ENCODE data around the gene PLBD2.

PLBD2 gene

DNA sequence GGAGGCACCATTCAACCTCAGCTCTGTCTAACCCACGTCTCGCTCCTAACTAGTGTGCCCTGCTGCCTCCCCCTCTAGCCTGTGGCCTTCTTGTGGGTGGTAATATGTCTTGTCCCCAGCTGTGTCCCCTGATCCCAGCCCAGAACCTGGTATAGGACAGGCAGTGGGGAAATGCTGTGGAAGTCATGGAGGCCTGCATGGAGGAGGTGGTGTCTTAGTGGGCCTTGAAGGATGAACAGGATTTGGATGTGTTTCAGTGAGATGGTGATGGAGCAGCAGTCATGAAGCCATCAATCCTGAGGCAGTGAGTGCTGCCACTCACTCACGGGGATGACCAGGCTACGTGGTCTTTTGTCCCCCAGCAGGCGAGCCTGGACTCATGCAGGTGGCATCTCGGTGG, 13.4 kb downstream of the PLBD2 start:
- no peak for DNase-seq

DNA sequence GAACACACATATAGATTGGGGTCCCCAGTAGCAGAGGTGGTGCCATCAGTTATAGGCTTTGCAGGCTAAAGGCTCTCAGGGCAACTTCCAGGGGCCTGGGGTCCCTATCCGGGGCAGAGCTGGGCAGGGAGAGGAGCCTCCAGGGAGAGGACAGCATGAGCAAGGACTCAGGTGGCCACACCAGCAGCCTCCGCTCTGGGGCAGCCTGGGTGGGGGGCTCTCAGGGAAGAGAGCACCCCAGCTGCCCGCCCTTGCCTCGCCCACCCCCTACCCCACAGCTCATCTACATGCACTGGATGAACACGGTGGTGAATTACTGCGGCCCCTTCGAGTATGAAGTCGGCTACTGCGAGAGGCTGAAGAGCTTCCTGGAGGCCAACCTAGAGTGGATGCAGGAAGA, 14.0 kb downstream of the PLBD2 start:
- DNase-seq, result no peak

GRCh38 chr12:113373440-113373839, 15.1 kb downstream of the PLBD2 start:
- no peak for DNase-seq

GRCh38 chr12:113373969-113374368, 15.6 kb downstream of the PLBD2 start:
- no peak for DNase-seq

DNA sequence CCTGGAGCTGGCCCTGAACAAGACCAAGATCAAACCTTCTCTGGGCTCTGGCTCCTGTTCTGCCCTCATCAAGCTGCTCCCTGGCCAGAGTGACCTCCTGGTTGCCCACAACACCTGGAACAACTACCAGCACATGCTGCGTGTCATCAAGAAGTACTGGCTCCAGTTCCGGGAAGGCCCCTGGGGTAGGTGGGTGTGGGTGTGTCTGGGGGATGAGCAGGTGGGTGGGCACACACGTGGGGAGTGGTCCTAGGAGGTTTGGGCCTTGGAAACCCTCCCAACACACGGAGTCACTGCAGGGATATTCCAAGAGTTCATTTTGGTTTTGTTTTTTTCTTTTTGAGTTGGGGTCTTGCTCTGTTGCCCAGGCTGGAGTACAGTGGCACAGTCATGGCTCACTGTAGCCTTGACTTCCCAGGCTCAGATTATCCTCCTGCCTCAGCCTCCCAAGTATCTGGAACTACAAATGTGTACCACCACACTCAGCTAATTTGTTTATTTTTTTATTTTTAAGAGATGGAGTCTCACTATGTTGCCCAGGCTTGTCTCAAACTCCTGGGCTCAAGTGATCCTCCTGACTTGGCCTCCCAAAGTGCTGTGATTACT, 16.5 kb downstream of the PLBD2 start:
- DNase-seq, result no peak

DNA sequence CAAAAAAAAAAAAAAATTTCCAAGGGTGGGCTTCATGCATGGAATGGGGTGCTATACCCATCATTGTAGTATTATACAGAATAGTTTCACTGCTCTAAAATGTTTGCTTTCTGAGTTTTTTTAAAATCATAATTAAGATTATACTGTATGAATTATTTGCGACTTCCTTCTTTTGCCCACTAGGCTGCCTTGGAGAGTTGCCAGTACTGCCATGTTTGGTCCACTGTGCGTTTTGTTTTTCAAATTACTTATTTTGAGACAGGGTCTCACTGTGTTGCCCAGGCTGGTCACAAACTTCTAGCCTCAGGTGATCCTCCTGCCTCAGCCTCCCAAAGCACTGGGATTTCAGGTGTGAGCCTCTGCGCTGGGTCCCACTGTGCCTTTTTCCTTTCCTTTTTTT, 19.9 kb downstream of the PLBD2 start:
- no peak for DNase-seq

- no peak for DNase-seq
These were observed 22.8 kb downstream of the PLBD2 start for GRCh38 chr12:113381220-113381619.

DNA sequence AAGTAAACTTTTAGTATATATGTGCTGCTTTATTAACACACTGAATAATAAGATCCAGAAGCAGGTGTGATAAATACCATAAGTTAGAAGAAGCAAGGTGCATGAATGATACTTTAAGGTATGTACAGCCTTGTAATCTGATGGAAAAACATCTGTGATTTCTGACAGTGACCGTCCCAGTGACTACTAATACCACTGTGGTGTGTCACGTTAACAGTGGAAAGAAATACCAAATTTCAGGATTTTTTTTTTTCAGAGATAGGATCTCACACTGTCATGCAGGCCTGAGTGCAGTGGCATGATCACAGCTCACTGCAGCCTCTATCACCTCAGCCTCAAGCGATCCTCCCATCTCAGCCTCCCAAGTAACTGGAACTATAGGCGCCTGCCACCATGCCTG, 23.8 kb downstream of the PLBD2 start:
- DNase-seq, result no peak

DNA sequence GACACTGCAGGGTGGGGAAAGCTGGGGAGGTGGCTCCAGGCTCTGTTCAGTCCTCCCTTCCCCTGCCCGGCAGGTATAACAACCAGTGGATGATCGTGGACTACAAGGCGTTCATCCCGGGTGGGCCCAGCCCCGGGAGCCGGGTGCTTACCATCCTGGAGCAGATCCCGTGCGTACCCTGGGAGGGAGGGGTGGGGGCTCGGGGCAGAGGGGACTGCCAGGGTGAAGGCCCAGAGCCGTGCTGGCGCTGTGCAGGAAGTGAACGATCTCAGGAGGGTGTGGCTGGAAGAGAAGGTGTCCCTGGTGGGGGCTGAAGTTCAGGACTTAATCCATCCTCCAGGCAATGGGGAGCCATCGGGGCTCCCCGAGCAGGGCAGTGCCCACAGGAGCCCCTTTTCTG, 26.4 kb downstream of the PLBD2 start:
- no peak for DNase-seq

DNA sequence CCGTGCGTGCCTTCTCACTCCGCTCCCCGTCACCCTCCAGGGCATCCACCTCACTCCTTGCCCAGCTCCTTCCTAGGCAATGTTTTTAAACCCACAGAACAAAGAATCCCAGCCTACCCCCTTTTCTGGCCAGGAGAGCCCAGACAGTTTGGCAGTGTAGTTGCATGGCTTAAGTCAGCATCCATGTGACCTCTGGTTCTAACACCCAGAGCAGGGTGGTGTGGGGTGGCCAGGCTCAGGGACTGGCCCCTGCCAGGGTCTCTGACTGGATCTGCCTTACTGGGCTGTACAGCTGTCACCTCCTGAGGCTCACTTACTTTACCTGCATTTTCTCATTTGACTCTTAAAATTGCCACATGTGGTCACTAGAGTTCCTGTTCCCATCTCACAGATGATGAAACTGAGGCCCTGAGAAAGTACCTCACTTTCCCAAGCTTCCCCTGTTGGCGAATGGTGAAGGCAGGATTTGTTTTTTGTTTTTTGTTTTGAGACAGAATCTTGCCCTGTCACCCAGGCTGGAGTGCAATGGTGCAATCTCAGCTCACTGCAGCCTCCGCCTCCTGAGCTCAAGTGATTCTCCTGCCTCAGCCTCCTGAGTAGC, 27.0 kb downstream of the PLBD2 start:
- DNase-seq, result no peak

GRCh38 chr12:113386866-113387566, 28.6 kb downstream of the PLBD2 start:
- DNase-seq, result no peak

DNA sequence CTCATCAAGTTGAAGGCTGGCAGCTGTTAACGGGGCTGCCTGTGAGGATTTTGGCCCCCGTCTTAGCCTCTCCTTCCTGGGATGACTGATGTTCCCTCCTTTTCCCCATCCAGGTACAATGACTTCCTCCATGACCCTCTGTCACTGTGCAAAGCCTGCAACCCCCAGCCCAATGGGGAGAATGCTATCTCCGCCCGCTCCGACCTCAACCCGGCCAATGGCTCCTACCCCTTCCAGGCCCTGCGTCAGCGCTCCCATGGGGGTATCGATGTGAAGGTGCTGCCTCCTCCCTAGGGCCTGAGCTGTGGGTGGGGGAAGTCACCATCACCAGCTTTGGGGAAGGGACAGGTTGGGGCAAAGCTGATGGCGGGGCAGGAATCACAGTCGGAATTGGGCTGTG, 29.2 kb downstream of the PLBD2 start:
- no peak for DNase-seq

DNA sequence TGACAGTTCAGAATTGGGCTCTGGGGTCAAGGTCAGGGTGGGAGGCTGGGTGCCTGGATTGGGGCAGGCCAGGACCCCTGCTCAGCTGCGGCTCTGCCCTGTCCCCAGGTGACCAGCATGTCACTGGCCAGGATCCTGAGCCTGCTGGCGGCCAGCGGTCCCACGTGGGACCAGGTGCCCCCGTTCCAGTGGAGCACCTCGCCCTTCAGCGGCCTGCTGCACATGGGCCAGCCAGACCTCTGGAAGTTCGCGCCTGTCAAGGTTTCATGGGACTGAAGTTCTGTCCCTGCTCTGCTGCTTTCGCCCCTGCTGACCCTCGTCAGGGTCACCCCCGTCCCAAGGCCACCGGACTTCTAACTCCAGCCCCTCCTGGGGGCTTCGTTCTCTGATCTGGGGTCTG, 30.0 kb downstream of the PLBD2 start:
- DNase-seq, result no peak

GRCh38 chr12:113390064-113391043, 32.0 kb downstream of the PLBD2 start:
- DNase-seq, result no peak

DNA sequence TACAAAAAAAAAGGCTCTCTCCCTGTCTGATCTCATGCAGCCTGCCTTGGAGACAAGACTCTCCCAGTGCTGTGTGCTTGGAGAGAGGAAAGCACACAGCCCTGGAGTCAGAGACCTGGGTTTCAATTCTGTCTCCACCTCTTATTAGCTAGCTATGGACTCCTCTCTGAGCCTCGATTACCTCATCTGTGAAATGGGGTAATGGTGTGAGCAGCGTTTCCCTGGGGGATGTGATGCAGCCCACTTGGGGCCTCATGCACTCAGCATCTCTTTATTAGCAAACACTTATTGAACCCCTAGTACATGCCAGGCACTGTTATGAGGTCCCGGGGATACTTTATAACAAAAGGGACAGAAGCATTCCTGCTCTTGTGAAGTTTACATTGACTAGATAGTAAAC, 32.8 kb downstream of the PLBD2 start:
- DNase-seq, result no peak

DNA sequence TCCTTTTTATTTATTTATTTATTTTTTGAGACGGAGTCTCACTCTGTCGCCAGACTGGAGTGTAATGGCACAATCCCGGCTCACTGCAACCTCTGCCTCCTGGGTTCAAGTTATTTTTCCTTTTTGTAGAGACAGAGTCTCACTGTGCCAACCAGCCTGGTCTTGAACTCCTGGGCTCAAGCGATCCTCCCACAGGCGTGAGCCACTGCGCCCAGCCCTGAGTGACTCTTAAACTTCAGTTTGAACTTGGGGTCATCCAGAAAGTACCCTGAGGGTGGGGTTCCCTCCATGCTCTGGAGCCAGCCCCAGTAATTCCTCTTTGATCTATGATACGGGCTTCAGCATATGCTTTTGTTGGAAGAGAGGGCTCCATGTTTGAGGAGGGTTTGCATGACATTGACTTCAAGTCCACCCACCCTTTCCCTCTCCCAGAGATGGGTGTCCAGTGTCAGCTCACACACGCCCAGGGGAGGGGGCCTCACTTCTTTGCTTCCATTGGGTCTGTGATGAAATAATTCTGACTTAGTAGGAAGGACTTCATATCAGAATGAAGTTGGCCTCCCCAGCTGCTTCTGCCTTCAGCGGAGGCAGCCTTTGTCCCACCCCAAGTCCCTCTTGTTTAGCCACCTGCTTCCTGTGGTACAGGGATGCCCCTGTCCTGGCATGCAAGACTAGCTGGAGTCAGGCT, 33.4 kb downstream of the PLBD2 start:
- no peak for DNase-seq

DNA sequence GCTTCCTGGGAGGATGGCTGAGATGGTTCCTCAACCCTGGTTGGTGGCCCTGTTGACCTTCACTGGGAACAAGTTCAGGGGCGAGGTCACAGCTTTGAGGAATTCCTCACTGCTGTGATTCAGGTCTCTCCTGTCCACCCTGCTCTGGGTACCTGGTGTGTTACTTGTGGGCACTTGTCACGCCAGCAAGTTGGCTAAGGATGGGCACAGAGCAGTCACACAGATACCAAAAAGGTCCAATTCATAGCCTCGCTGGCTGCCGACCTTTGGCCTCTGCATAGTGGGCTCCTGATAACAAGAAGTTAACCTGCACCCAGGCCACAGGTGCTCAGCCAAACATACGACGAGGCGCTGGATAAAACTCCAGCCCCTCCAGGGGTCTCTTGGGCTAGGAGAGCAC, 34.1 kb downstream of the PLBD2 start:
- DNase-seq, result no peak

DNA sequence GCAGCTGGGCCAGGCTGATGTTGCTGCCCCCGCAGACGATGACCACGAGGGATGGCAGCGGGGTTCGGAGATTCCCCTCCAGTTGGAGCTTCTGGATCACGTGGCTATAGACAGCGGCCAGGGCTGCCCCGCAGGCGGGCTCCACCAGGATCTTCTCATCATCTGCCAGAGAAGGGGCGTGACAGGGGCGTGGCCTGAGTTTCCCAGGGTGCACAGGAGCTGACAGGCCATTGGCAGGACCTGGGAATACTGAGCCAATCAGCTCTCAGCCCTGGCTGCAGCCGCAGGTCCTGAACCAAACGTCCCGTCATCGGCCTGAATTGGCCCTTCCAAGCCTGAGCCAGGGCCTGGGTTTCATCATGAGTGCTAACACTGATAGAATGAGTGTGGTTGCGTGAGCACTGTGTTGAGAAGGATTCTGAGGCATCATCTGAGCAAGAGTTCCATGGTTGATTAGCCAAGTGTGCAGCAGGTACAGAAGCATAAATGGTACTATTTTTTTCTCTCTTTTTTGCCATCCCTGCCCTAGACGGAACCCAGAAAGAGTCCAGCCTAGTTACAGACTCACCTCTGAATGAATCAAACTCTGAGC, 34.7 kb downstream of the PLBD2 start:
- DNase-seq, result no peak

- no peak for DNase-seq
These were observed 35.4 kb downstream of the PLBD2 start for GRCh38 chr12:113393749-113394148.

DNA sequence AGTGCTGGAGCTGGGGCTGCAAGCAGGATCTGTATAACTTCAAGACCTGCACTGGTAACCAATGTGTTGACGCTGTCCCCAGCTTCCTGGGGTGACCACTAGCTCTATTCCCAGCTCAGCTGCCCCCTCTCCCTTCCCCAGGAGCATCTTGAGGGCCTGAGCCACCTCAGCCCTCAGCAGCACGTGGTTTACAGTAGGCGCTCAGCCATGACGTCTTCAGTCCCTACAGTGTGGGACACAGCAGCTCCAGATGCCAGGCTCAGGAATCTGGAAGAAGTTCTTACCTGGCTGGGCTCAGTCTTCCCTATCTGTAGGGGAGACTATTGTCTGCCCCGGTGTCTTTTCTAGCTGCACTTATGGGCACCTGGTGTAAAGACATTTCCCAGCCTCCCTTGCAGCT, 36.7 kb downstream of the PLBD2 start:
- DNase-seq, result no peak

DNA sequence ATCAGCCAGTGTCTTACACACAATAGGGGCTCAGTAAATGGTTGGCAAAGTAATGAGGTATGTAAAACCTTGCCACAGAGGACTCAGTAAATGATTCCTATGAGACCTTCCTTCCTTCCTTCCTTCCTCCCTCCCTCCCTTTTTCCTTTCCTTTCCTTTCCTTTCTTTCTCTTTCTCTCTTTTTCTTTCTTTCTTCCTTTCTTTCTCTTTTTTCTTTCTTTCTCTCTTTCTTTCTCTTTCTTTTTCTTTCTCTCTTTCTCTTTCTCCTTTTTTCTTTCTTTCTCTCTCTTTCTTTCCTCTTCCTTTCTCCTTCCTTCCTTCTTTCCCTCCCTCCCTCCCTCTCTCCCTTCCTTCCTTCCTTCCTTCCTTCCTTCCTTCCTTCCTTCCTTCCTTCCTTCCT, 37.8 kb downstream of the PLBD2 start:
- DNase-seq, result no peak

GRCh38 chr12:113396828-113397496, 38.6 kb downstream of the PLBD2 start:
- no peak for DNase-seq

All from eye (tissue), 1 donor.